Measurements from ENCODE around the gene SPEM2. TPM values are rescaled to one million over a fixed set of nuclear protein-coding genes. Genes with fewer than 3 reads are reported as not detected.

SPEM2 gene
- total RNA-seq, 1 experiment from 2014 or later: not detected

DNA sequence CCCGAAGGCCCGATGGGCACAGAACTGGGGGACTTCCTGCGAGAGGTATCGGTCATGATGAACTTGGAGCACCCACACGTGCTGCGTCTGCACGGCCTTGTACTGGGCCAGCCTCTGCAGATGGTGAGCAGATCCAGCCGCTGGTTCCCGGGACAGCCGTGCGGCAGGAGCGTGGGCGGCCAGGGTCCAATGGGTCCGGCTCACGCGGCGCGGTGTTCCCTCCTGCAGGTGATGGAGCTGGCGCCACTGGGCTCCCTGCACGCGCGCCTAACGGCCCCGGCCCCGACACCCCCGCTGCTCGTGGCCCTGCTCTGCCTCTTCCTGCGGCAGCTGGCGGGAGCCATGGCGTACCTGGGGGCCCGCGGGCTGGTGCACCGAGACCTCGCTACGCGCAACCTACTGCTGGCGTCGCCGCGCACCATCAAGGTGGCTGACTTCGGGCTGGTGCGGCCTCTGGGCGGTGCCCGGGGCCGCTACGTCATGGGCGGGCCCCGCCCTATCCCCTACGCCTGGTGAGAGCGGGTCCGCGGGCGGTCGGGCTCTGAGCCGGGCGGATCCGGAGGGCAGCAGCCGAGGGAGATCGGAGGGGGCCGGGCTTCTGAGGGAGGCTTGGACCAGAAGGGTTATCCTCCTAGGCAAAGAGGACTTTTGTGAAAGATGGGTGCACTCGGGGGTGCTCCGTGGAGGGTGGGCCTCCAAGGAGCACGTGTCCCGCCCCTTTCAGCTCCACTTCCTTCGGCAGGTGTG, 41.5 kb upstream of the SPEM2 start:
- peaks cover 5 to 7% of the 10 kb centered on the region in 2 experiments for H3K9me3 Mint-ChIP-seq
- Histone ChIP-seq H3K23ac (ENCODE audit: insufficient read length, low read depth, low read length) (no peak overlapping the region), H3K56ac (ENCODE audit: insufficient read length, low read depth, low read length) (no peak overlapping the region), H3K27me3 (ENCODE audit: insufficient read depth, low read length) (peaks cover 11% of the 10 kb centered on the region; the same call in 1 of the 2 replicates), H4K91ac (ENCODE audit: insufficient read length, low read depth, low read length) (no peak overlapping the region), H2BK20ac (ENCODE audit: low read depth, low read length, poor library complexity, severe bottlenecking) (no peak overlapping the region), H3T11ph (ENCODE audit: low read length) (no peak overlapping the region), H4K5ac (ENCODE audit: insufficient read length, low read depth, low read length) (no peak overlapping the region), H3K4ac (ENCODE audit: low read depth, low read length) (no peak overlapping the region), H2BK15ac (ENCODE audit: low read depth, low read length) (no peak overlapping the region), H3K18ac (ENCODE audit: insufficient read length, low read depth, low read length) (no peak overlapping the region), H2BK120ac (ENCODE audit: low read depth, low read length, poor library complexity, severe bottlenecking) (no peak overlapping the region), H4K20me1 (ENCODE audit: control insufficient read depth, insufficient read depth, insufficient read length) (no peaks in the 10 kb centered on the region), H3K4me1 (ENCODE audit: insufficient read depth, low read length) (no peaks in the 10 kb centered on the region), H3K4me2 (ENCODE audit: insufficient read depth, insufficient read length, low read length) (peak overlapping the region; percentile 57), H3K14ac (ENCODE audit: insufficient read depth, low read length) (0 out of 2 replicates have a peak overlapping the region, but pooled peaks have one; percentile 22), H3K9ac (ENCODE audit: extremely low read depth, insufficient read length, low read length) (no peak overlapping the region), H2AK5ac (ENCODE audit: insufficient read length, low read length) (no peak overlapping the region), H3K27ac (ENCODE audit: insufficient read length, low read depth, low read length) (no peak overlapping the region), H3K9me3 (ENCODE audit: control insufficient read depth, low read depth, low read length) (no peaks in the 10 kb centered on the region), H2AFZ (ENCODE audit: low read length) (no peak overlapping the region), H3K23me2 (ENCODE audit: insufficient read length, low read depth, low read length, poor library complexity, severe bottlenecking) (peaks cover 17% of the 10 kb centered on the region), H3K79me2 (ENCODE audit: insufficient read depth, low read length) (no peaks in the 10 kb centered on the region), H4K8ac (replicated peaks; ENCODE audit: insufficient read length, low read depth, low read length) (no peak overlapping the region), H2BK12ac (ENCODE audit: insufficient read length, low read depth, low read length) (no peak overlapping the region), H3K79me1 (ENCODE audit: insufficient read depth, low read depth, low read length, poor library complexity, severe bottlenecking) (no peaks in the 10 kb centered on the region), H2BK5ac (ENCODE audit: insufficient read length, low read length) (no peak overlapping the region)
- WGBS (ENCODE audit: extremely low coverage, insufficient read length, low lambda C conversion rate): no CpG with 5 or more reads among the region's 65 CpGs
- no peak overlapping the region for H3K27ac Mint-ChIP-seq
- peaks cover 21 to 25% of the 10 kb centered on the region in 2 experiments for H3K4me1 Mint-ChIP-seq
- H3K36me3 Mint-ChIP-seq (ENCODE audit: insufficient read depth in 1 of 3, low read depth in 3 of 3): peaks cover 7 to 32% (median 30%) of the 10 kb centered on the region in 3 experiments; a peak in 6 of 7 replicates
- no peak for TF ChIP-seq CTCF (conservative IDR thresholded peaks at IDR 0.05)
- peak; percentile 93 for DNase-seq
- H3K4me3 Mint-ChIP-seq: peak overlapping the region; percentile 54 to 63; a peak in 4 of 5 replicates
- peaks cover 44% of the 10 kb centered on the region for H3K27me3 Mint-ChIP-seq (ENCODE audit: low read depth)
